ENCODE measurements around the gene EIF4ENIF1. TPM values are rescaled to one million over a fixed set of nuclear protein-coding genes. Genes with fewer than 3 reads are reported as not detected.

EIF4ENIF1 gene
- total RNA-seq, result 47.4 and 48.1 TPM in 2 replicates
- long read RNA-seq, partial matches to known transcripts, result 6 of 9 reads
- long read RNA-seq, other reads (novel, unspliced or antisense), result 3 of 9 reads

- peak; percentile 77 for DNase-seq (ENCODE audit: low read depth, low spot score)
- no peaks in the 10 kb centered on the region for H3K9me3 Mint-ChIP-seq
- TF ChIP-seq CTCF (conservative IDR thresholded peaks at IDR 0.05), result no peak
These were observed at the start of gene EIF4ENIF1 for GRCh38 chr22:31489632-31490495. Gene EIF4ENIF1 (minus strand): TSS chr22:31489842. CDS start chr22:31488718, 1,124 bp downstream.

GRCh38 chr22:31538815-31539214 is 49.2 kb upstream of the EIF4ENIF1 start:
- H3K36me3 Mint-ChIP-seq (ENCODE audit: low read depth), result peaks cover 6% of the 10 kb centered on the region
- no peak for DNase-seq (ENCODE audit: low read depth, low spot score)
- H3K27me3 Mint-ChIP-seq (ENCODE audit: low read depth), result no peaks in the 10 kb centered on the region
- H3K9me3 Mint-ChIP-seq, result no peaks in the 10 kb centered on the region
- TF ChIP-seq CTCF (conservative IDR thresholded peaks at IDR 0.05), result no peak
- H3K27ac Mint-ChIP-seq (ENCODE audit: unreplicated experiment), result no peak overlapping the region
- no peaks in the 10 kb centered on the region for H3K4me1 Mint-ChIP-seq
- no peak overlapping the region for H3K4me3 Mint-ChIP-seq

More at GRCh38 chr22:31489632-31490495, at the start of gene EIF4ENIF1:
- peak within 1 kb of the TSS; percentile 95 for H3K4me3 Mint-ChIP-seq
- H3K4me1 Mint-ChIP-seq, result peaks cover 22% of the 10 kb centered on the region
- H3K27me3 Mint-ChIP-seq (ENCODE audit: low read depth), result no peaks in the 10 kb centered on the region
- H3K36me3 Mint-ChIP-seq (ENCODE audit: low read depth), result no peaks in the 10 kb centered on the region
- H3K27ac Mint-ChIP-seq (ENCODE audit: unreplicated experiment), result peak within 1 kb of the TSS; percentile 97

- H3K27ac Mint-ChIP-seq (ENCODE audit: unreplicated experiment), result no peak overlapping the region
- no peak for TF ChIP-seq CTCF (conservative IDR thresholded peaks at IDR 0.05)
- DNase-seq (ENCODE audit: low read depth, low spot score), result no peak
- H3K9me3 Mint-ChIP-seq, result no peaks in the 10 kb centered on the region
- H3K4me1 Mint-ChIP-seq, result no peaks in the 10 kb centered on the region
- H3K4me3 Mint-ChIP-seq, result no peak overlapping the region
- no peaks in the 10 kb centered on the region for H3K27me3 Mint-ChIP-seq (ENCODE audit: low read depth)
- H3K36me3 Mint-ChIP-seq (ENCODE audit: low read depth), result peaks cover 6% of the 10 kb centered on the region
These were observed 47.4 kb upstream of the EIF4ENIF1 start for GRCh38 chr22:31537019-31537535.

GRCh38 chr22:31533374-31533773 is 43.7 kb upstream of the EIF4ENIF1 start:
- Mint-ChIP-seq H3K27ac (ENCODE audit: unreplicated experiment) (no peak overlapping the region), H3K9me3 (no peaks in the 10 kb centered on the region), H3K27me3 (ENCODE audit: low read depth) (no peaks in the 10 kb centered on the region), H3K36me3 (ENCODE audit: low read depth) (peaks cover 2% of the 10 kb centered on the region), H3K4me1 (no peaks in the 10 kb centered on the region), H3K4me3 (no peak overlapping the region)
- DNase-seq (ENCODE audit: low read depth, low spot score), result no peak
- TF ChIP-seq CTCF (conservative IDR thresholded peaks at IDR 0.05), result no peak

- Mint-ChIP-seq H3K9me3 (no peaks in the 10 kb centered on the region), H3K4me3 (no peak overlapping the region), H3K36me3 (ENCODE audit: low read depth) (peaks cover 2% of the 10 kb centered on the region), H3K4me1 (no peaks in the 10 kb centered on the region), H3K27ac (ENCODE audit: unreplicated experiment) (no peak overlapping the region), H3K27me3 (ENCODE audit: low read depth) (no peaks in the 10 kb centered on the region)
- TF ChIP-seq CTCF (conservative IDR thresholded peaks at IDR 0.05), result no peak
- DNase-seq (ENCODE audit: low read depth, low spot score), result no peak
These were observed 42.4 kb upstream of the EIF4ENIF1 start for GRCh38 chr22:31532060-31532459.
